AG04450 (cell line): ENCODE results near the gene FMNL2. TPM values are rescaled to one million over a fixed set of nuclear protein-coding genes. Genes with fewer than 3 reads are reported as not detected.

Experiments used
- CTCF ChIA-PET: fragments of 300-600, 350-600 bp; formaldehyde crosslinking; extraction: SDS; loops from one replicate; lab custom pipeline; 2022; ENCODE audit warnings: antibody characterized with exemption, inconsistent platforms; lab: Charles Lee
- POLR2A ChIA-PET: fragments of 350-600 bp; formaldehyde crosslinking; extraction: SDS; loops from one replicate; lab custom pipeline; 2021; ENCODE audit warnings: antibody characterized with exemption, inconsistent platforms; lab: Yijun Ruan, JAX
- DNase-seq: peaks from one replicate; pipeline ENCODE4 v3.0.0-alpha.2; 2011; ENCODE audit warnings: low read depth, low spot score
- H3K27ac ChIP-seq: one replicate; pipeline ENCODE4 v1.5.1; 2012; ENCODE audit warnings: low read depth, low read length, control low read depth
- H3K27me3 ChIP-seq: one replicate; pipeline ENCODE4 v1.6.0; 2012; ENCODE audit warnings: low read length; ENCODE audit not compliant: control insufficient read depth, insufficient read depth
- H3K4me3 ChIP-seq: 2 replicates; pipeline ENCODE4 v1.5.1; 2011; ENCODE audit warnings: mild to moderate bottlenecking, low read depth, low read length, control low read depth
- H3K9me3 ChIP-seq: 2 replicates; pipeline ENCODE4 v1.5.1; 2012; ENCODE audit warnings: low read length; ENCODE audit not compliant: control insufficient read depth, insufficient read depth
- CTCF ChIP-seq: IDR thresholded peaks from 2 replicates; pipeline ENCODE4 v1.5.1; 2011; ENCODE audit warnings: low read depth, low read length, control low read depth, inconsistent platforms
- polyA plus RNA-seq: library from polyadenylated mRNA; depleted of rRNA; stranded (reverse); fragments of >200 nt; gene quantifications from 2 replicates; pipeline ENCODE4 v1.2.3, GENCODE V29; 2011

FMNL2 gene
- polyA plus RNA-seq, 1 experiment: 22.0 TPM

- ChIA-PET CTCF (interaction anchor here (0.8 to 1.1 kb wide), 2 partner anchors 15 to 186 kb away, joined by 3 to 4 read pairs; no protein-coding TSS in a partner anchor), POLR2A (no interaction called here)
- no peak for TF ChIP-seq CTCF
- DNase-seq: no peak
- Histone ChIP-seq H3K27ac (no peak overlapping the region), H3K9me3 (no peaks in the 10 kb centered on the region), H3K4me3 (no peak overlapping the region), H3K27me3 (no peaks in the 10 kb centered on the region)
Measured at GRCh38 chr2:152449578-152449977, 114.6 kb downstream of the FMNL2 start.

- Histone ChIP-seq H3K27me3 (no peaks in the 10 kb centered on the region), H3K9me3 (no peaks in the 10 kb centered on the region), H3K4me3 (no peak overlapping the region), H3K27ac (no peak overlapping the region)
- no peak for TF ChIP-seq CTCF
- ChIA-PET POLR2A (no interaction called here), CTCF (interaction anchor here (0.8 to 1.1 kb wide), 2 partner anchors 16 to 186 kb away, joined by 3 to 4 read pairs; no protein-coding TSS in a partner anchor)
- DNase-seq: no peak
Measured at GRCh38 chr2:152450176-152450575, 115.2 kb downstream of the FMNL2 start.

- ChIA-PET CTCF (no interaction called here), POLR2A (no interaction called here)
- no peak for TF ChIP-seq CTCF
- Histone ChIP-seq H3K27ac (no peak overlapping the region), H3K9me3 (no peaks in the 10 kb centered on the region), H3K4me3 (no peak overlapping the region), H3K27me3 (no peaks in the 10 kb centered on the region)
- no peak for DNase-seq
Measured at GRCh38 chr2:152452256-152452973, 117.4 kb downstream of the FMNL2 start.

- Histone ChIP-seq H3K27ac (no peak overlapping the region), H3K27me3 (no peaks in the 10 kb centered on the region), H3K4me3 (no peak overlapping the region), H3K9me3 (no peaks in the 10 kb centered on the region)
- ChIA-PET CTCF (no interaction called here), POLR2A (no interaction called here)
- TF ChIP-seq CTCF: no peak
- no peak for DNase-seq
Measured at GRCh38 chr2:152453129-152453911, 118.3 kb downstream of the FMNL2 start.

- Histone ChIP-seq H3K27ac (no peak overlapping the region), H3K4me3 (no peak overlapping the region), H3K27me3 (no peaks in the 10 kb centered on the region), H3K9me3 (no peaks in the 10 kb centered on the region)
- DNase-seq: no peak
- ChIA-PET POLR2A (no interaction called here), CTCF (no interaction called here)
- TF ChIP-seq CTCF: no peak
Measured at GRCh38 chr2:152454371-152454770, 119.4 kb downstream of the FMNL2 start.
